ENCODE measurements around the gene ROR1.

ROR1 gene

DNA sequence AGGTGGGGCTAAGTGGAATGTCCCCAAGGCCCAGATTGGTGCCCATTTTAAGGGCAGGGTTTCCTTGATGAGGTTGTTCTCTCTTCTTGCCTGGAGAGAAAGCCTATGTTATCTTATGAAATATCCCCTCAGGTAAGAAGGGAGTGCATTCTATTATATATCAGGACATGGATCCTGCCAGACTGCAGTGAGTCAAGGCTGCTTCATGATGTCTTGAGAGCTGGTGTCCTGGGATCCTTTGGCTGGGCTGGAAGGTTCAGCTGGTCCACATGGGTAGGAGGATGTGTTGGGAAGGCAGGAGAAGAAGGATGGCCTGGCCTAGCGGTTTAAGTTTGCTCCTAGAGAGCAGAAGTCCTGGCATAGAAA, 207.6 kb downstream of the ROR1 start:
- FAIRE-seq, result no peak

DNA sequence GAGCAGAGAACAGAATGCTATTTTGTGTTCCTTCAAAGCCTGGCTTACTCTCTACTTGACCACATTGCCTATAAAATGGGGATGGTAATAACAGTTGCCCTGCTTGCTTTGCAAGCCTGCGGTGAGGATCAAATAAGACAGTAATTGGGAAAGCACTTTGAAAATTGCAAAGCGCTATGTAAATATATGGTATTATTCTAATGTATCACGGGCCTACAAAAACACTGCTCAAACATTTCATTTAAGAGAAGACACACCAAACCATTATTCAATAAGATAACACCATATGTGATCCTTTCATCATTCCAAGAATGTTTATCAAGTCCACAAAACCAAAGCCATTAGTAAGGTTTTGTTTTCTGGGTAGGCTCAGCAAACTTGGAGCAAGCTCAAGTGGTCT, 208.4 kb downstream of the ROR1 start:
- no peak for FAIRE-seq

DNA sequence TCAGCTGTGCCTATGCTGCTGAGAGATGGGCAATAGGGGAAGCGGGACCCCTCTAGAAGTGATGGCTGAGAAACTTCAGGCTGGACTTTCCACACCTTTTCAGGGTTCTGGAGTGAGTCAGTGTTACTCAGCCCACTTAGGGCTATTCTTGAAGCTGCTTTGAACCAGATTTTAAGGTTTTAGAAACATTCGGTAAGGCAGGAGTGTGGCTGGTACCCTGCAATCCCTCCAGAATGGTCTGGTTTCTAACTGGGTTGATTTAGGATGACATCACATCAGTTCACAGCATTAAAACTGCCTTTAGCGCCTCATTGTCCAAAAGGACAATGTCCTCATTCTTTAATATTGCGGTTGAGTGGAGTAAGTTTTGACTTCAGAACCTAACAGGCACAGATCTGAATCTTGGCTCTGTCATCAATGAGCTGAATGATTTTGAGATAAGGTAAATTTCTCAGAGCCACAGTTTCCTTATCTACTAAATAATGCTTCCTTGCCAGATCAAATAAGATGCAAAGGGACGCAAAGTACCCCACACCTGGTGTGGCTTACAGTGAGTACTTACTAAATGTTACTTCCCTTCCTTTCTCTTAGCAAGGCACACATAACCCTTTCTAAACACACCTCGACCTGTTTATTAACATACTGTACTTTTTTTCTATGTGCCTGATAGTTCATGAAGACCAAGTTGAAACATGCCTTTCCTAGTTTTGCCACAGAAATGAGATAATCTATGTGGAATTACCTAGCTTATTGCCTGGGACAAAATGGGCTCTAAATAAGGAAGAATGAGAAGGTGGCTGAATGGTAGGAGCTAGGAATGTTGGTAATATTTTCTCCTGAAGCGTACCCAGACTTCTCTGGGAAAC, 209.8 kb downstream of the ROR1 start:
- FAIRE-seq, result no peak

DNA sequence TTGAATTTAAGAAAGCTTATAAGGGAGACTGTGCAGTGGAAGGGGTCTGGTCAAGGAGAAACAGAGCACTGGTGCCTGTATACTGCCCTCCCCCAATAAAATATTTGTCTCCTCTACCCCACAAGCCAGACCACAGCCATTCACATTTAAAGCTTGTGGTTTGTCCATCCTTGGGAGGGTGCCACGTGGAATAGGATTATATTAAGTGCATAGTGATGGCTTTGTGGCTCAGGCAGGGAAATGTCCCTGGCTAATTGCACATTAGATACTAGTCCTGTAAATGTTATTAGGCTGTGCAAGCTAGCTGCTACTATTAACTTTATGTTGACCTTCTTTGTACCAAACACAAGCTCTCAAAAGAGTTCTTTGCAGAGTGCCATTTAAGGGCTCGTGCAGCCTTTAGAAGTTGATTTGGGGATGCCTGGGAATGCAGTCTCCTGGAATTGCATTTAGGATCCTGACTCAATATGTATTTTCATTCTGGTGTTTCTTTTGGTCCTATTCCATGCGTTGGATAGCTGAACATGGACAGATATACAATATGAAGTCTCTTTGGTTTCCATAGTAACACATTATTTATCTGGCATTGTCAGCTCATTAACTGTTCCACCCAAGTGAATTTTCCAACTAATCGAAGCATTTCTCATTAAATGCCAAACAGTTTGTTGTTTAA, 210.6 kb downstream of the ROR1 start:
- FAIRE-seq, result no peak

DNA sequence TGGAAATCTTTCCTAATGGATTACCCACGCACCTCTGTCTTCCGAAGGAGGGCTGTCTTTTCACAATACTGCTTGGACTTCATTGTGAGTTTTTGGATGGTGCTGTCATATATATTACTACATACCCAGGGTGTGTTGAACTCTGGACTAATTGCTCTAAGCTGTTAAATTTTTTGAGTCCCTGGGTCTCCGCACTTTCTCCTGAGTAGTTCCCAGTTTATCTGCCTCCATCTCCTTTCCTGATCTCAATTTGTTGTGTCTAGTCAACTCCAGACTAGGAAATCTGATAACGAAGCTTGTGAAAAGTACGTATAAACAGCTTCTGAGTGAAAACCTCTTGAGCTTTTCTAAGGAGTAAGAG, 211.1 kb downstream of the ROR1 start:
- FAIRE-seq, result no peak

DNA sequence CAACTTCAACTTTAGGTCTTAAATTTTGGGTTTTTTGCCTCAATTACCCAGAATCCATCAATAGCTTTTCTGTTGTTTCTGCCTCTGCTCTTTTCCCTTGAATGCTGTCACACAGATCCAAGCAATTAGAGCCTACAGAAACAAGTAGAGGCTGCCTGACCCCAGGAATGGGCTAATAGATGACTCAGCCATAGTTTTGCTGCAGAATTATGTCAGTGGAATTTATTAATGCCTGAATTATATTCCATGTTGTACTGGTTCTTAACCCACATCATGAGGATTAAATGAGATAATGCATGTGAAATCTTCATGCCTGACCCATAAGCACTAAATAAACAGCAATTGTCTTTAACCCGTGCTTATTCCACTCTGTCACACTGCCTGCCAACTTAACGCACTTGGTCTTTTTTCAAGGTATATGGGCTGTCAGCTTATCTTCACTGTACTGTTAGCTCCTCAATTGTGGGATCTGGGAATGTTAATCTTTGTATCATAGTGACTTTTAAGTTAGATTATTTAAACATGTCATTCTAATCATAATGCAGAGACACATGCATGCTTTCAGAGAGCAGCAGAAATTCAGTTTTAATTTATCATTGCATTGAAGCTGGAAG, 213.3 kb downstream of the ROR1 start:
- FAIRE-seq, result no peak

DNA sequence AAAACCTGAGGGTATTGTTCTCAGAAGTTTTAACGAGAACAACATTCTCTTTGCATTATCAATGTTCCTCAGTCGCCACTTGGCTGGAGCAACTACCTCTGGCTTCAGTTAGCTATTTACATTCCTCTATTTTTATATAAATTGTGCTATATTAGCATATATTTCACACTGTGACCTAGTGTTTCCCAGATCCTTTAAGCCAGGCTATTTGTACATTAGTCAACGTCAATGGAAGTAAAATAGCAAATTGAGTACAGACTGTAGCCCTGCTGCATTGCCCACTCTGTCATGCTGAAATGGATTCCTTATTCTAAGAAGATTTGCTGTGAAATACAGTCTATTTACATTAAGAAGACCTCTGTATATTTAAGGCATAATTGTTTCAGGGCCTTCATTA, 213.8 kb downstream of the ROR1 start:
- FAIRE-seq, result no peak

DNA sequence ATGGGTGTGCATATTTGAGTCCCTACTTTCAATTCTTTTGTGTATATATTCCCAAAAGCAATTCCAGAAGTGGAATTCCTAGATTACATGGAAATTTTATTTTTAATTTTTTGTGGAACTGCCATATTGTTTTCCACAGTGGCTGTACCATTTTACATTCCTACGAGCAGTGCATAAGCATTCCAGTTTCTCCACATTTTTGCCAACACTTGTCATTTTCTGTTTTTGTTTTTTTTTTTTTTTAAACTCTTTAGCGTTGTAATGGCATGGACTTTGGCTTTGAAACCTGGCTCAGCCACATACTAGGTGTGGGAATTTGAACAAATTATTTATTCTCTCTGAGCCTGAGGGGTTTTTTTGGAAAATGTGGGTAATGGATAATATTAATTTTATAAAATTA, 215.1 kb downstream of the ROR1 start:
- FAIRE-seq, result no peak

DNA sequence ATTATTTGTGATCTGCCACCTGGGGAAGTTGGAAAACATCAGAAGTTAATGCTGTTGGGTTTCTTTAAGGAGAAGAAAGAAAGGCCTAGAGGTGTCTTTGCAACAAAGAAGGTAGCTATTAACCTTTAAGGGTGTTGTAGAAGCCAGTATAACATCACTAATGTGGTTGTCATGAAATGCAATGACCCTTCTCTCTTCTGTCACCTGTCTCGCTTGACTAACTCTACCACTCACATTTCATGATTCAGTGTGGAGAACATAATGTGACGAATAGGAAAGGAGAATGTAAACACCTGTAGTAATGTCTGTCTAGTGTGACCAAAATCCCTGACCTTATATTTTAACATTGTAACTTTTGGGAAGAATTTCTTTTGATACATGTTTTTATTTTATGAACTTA, 217.9 kb downstream of the ROR1 start:
- FAIRE-seq, result peak; percentile 91

DNA sequence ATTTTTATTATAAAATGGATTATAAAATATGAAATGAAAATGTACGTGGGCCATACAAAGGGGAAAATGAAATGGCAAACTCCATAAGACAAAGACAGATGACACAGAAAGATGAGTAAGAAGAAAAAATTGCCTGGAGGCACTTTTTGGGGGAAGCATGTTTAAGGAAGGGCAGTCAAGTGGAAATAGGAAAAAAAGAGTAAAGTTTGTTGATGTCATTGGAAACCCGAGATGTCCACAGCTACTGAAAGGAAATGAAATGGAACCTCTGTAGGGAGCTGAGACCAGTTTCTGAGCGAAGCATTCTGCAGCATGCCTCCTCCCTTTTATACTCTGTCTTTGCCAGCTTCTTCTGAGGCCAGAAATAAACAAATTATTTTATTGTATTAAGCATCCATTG, 226.2 kb downstream of the ROR1 start:
- no peak for FAIRE-seq

DNA sequence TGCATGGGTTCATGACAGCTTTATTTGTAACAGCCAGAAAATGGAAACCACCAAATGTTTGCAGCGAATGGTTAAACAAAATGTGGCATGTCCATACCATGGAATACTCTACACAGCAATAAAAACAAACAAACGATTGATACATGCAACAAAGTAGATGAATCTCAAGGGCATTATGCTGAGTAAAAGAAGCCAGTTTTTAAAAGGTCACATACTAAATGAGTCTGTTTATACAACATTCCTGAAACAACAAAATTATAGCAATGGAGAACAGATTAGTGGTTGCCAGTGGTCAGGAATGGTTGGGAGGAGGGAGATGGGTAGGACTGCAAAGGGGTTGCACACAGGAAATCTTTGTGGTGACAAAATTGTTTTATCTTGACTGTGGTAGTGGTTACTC, 227.2 kb downstream of the ROR1 start:
- FAIRE-seq, result no peak

DNA sequence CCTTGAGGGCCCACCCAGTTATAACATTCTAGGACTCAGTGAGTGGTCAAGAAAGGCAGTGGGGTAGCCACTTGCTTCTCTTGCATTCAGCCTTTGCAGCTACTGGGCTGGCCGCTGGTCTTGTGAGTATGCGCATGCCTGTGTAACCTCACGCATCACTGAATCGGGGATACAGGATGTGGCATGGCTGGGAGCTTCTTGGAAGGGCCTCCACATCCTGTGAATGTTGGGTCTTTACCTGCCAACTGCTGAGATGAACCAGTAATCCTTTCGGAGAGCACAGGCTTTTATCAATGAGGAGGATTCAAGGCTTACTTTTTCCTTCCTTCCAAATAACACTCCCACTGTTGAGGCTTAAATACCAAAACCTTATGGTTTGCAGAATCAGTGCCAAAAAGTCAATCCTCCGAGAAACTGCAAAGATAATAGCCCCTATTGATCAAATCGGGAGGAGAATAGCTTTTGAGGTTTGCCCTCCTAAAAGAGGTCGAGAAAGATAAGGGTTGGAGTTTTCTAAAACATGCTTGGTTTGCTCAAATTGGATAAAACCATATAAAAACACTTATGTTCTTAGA, 230.7 kb downstream of the ROR1 start:
- no peak for FAIRE-seq

DNA sequence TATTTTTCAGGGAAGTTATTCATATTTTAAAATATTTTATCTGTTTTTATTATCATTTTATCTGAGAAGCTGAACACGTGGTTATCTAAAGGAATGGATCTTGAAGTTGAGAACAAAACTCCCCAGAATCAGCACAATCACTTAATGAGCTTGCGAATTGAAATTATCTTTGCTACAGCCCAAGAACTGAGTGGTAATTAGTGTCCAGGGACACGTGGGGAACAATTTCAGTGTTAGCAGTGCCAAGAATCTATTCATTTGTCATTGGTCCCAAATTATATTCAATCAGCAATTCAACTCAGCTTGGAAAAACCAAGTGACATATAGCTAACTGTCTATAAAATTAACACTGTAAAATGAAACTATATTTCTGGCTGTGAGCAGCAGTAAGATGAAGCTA, 232.0 kb downstream of the ROR1 start:
- FAIRE-seq, result no peak

DNA sequence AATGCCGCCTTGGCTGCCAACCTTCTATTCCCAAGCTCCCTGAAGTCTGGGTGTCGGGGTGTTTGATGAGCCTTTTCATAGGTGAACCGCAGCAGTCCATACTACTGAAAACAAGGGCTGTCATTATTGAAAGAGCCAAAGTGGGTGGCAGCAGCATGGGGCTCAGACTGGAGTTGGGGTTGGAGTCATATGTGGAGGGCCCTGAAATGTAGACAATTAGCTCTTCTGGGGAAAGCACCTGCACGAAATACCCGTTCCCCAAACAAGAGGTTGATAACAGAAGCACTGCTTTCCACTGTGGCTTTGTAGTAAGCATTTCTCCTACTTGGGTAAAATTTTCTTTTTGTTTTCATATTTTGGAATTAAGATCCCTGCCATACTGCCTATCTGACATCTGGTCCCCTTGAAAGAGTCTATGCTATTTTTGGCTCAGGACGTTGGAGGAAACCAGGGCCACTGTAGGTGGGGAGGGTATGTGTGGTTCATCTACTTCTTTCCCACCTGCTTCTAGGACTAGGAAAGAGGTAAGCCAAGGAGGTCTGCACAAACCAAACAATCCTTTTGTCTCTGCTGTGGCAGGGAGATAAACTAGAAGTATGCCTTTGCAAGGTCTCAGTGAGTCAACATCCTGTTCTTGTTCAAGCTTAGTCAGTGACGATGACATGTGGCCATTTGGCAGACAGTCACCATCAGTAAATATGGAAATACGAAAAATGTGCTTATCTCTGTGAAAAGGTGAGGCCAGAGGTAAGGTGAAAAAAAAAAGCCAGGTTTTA, 232.6 kb downstream of the ROR1 start:
- FAIRE-seq, result peak; percentile 93

DNA sequence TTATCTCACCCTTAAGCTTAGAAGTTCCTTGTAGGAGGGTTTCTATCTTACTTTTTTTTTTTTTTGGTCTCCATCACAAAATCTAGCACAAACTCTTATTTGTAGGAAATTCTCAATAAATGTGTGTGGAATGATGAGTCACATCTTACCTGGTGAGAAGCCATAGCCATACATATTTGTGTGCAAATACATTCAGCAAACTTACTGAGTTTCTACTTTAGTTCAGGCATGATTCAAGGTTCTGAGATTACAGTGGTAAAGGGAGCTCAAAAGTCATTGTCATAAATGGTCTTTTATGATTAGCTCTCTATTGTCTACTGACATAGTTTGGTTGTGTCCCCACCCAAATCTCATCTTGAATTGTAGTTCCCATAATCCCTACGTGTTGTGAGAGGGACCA, 236.5 kb downstream of the ROR1 start:
- no peak for FAIRE-seq

DNA sequence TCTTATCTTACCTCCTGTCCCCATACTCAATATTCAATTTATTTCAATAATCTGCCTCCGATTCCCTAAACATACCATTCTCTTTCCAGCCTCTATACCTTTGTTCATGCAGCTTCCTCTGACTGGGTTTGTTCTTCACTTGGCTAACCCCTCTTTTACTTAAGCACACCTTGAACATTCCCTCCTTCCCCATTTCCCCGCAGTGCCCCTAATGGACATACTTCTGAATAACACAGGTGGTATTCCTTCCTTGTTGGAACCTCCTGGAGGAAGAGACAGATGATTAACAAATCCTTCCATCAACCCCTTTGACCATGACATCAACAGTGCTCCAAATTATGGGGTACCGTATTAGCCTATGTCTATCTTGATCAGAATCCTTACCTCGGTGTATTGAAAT, 239.6 kb downstream of the ROR1 start:
- FAIRE-seq, result no peak

DNA sequence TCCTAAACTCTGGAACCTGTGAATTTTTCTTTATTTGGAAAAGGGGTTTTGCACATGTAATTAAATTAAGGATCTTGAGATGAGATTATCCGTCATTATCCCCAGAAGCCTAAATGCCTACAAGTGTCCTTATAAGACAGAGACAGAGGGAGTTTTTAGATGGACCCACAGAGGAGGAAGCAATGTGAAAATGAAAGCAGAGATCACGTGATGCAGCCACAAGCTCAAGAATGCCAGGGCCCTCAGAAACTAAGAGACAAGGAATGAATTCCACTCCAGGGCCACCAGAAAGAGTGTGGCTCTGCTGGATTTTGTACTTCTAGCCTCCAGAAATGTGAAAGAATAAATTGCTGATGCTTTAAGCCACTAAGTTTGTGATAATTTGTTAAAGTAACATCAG, 246.0 kb downstream of the ROR1 start:
- FAIRE-seq, result peak; percentile 5

DNA sequence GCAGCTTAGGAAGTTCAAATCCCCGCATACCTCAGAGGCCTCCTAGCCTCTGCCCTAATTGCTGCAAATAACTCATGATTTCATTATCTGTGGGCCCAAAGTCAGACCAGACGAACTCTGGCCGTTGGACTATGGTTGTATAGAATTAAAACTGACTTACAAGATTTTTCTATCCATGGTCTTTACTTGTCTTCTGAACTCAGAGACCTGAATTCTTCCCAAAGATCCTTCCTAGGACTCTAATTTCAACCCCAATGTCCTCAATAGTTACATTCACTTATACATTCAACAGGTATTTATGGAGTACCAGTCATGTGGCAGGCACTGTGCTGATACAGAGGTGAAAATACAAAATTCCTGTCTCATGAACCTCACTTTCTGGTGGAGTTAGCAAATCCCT, 247.2 kb downstream of the ROR1 start:
- FAIRE-seq, result no peak

DNA sequence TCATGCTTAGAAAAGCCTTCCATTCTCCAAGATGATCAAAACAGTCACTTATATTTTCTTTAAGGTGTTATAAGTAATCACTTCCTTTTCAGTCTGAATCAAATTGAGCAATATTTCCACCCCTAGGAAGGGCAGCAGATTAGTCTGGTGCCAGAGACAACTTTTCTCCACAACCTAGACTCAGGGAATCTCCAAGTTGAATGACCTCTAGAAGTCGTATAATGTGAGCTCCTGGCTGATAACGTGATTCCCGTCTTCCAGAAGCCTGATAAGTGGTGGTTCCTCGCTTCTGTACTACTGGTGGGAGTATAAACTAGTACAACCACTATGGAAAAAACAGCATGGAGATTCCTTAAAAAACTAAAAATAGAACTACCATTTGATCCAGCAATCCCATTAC, 251.2 kb downstream of the ROR1 start:
- FAIRE-seq, result no peak

DNA sequence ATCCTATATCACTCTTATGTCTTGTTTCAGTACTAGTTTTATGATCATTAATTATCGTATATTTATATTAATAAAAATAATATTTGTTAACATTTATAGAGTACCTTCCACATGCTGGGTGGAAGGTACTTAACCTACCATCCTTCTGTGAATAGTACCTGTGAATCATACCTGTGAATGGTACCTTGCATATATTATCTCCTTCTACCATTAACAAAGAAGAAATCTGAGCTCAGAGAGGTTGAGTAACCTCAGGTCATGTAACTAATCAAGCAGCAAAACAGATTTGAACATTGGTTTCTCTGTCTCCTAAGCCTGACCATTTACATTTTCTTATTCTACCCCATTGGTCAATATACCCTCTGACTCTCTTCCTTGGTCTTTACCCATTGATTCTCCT, 255.2 kb downstream of the ROR1 start:
- FAIRE-seq, result no peak

DNA sequence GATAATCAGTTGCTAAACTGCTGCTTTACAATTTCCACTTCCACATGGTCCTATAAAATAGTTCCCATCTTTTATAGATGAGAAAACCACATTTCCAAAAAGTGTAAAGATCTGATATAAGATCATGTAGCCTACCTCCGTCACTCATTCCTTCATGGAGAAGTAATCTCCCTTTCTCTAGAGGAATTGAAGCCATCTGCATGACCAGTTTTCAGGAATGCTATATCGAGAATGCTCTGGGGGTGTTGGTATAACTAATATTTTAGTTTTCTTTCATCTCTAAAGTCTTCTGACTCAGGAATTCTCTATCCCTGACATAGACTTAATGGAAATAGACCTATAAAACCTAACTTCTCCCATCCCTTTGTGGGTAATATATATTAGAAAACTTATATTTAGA, 256.6 kb downstream of the ROR1 start:
- FAIRE-seq, result no peak

DNA sequence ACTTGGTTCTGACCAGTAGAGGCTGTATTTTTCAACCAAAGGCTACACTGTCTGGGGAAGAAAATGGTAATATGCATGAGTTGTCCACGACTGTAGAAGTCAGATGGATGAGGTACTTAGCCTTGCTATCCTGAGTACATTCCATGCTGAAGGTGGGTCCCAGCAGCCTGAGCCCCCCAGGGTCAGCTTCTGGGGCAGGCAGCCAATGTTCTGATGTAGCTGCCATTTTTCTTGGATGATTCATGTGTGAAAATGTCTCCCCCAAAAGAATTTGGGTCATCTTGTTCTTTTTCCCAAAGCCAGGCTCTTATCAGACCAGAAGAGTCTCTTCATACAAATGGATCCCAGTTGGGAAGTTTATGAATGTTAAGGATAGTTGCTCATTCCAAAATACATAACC, 257.4 kb downstream of the ROR1 start:
- no peak for FAIRE-seq

DNA sequence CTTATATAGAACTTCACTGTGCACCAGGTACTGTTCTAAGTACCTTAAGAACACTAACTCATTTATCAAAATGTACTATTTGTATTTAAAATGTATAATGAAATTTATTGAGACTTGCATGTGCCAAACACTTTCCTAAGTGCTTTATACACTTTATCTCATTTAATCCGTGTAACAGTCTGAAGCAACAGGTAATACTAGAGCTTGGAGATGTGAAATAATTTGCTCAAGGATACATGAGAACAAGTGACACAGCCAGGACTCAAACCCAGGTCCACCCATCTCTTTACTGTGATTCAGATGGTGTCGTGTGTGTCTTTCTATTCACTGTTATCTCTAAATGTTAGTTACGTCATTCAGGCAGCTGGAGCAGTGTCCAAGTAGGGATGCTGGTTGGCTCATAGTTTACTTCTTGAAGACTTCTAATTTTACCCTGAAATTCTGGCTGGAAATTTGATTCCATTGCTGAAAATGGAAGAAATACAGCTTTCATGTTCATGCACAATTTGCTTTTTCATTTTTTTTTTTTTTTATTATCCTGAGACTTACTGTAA, 259.9 kb downstream of the ROR1 start:
- peak; percentile 58 for FAIRE-seq

Data from islet of Langerhans (tissue), 1 donor.